Activated CD4-positive, alpha-beta T cell treated with anti-CD3 and anti-CD28 coated beads for 24 hours (primary cell): ENCODE data around the gene DNAJC5.

Experiments
- DNase-seq, 2 donors: peaks; one replicate each; pipeline ENCODE4 v3.0.0-alpha.2; 2020; ENCODE audit warnings: low read depth in 2 of 2

Gene DNAJC5

GRCh38 chr20:63884506-63885263 is 10.2 kb upstream of the DNAJC5 start:
- no peak for DNase-seq

- DNase-seq: no peak
Measured at GRCh38 chr20:63885264-63886053, 9.5 kb upstream of the DNAJC5 start.

GRCh38 chr20:63886054-63886419 is 8.9 kb upstream of the DNAJC5 start:
- no peak for DNase-seq

DNA sequence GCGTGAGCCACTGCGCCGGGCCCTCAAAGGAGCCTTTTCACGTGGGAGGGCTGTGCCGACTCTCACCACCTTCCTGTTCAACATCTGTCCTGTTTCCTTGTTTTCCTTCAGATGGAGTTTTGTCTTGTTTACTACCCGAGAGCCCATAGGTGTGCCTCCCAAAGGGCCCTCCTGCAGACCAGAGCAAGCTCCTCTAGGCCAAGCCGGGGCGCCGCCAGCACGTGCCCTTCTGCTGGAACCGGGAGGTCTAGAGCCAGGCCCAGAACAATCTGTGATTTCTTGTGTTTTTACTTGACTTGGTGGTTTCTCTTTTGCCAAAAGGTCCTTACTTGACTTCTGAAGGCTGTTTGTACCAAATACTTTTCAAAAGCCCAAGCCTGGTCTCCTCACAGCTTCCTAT is 8.0 kb upstream of the DNAJC5 start:
- DNase-seq: no peak

GRCh38 chr20:63889241-63890200 is 5.4 kb upstream of the DNAJC5 start:
- no peak for DNase-seq

- DNase-seq: no peak
Measured at GRCh38 chr20:63890201-63890576, 4.7 kb upstream of the DNAJC5 start.

DNA sequence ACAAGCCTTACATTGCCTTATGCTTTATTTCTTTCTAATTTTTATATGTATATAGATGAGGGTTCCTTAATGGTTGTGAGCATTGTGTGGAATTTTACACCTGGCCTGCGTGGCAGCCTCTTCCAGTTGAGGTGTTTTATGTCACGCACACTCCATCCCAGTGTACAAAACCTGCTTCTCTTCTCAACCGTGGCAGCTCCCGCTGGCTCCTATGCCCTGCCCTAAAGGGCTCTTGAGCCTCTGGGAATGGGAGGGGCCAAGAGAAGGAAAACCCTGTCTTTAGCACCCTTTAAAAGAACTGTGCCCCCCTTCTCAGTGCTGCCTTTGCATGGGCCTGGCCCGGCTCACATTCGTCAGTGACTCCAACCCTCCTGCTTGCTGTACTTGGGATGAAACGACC is 4.3 kb upstream of the DNAJC5 start:
- DNase-seq: no peak

- no peak for DNase-seq
Measured at GRCh38 chr20:63891061-63892002, 3.6 kb upstream of the DNAJC5 start.

GRCh38 chr20:63892402-63892801 is 2.5 kb upstream of the DNAJC5 start:
- DNase-seq: no peak

DNA sequence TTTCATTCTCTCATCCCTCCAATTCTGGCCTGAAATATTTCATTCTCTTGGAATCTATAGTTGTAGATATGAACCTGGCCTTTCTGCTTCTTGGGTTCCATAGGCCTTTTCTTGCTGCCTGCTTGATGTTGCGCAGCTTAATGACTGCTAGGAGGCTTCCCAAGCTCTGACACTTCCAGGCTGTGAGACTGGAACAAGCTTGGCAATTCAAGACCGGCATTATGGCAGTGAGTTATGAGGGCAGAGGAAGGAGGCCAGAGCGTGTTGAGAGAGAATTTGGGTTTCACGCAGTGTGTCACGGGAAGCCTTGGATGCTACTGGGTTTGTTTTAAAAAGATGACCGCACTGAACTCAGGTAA is 948 bp upstream of the DNAJC5 start:
- no peak for DNase-seq

DNA sequence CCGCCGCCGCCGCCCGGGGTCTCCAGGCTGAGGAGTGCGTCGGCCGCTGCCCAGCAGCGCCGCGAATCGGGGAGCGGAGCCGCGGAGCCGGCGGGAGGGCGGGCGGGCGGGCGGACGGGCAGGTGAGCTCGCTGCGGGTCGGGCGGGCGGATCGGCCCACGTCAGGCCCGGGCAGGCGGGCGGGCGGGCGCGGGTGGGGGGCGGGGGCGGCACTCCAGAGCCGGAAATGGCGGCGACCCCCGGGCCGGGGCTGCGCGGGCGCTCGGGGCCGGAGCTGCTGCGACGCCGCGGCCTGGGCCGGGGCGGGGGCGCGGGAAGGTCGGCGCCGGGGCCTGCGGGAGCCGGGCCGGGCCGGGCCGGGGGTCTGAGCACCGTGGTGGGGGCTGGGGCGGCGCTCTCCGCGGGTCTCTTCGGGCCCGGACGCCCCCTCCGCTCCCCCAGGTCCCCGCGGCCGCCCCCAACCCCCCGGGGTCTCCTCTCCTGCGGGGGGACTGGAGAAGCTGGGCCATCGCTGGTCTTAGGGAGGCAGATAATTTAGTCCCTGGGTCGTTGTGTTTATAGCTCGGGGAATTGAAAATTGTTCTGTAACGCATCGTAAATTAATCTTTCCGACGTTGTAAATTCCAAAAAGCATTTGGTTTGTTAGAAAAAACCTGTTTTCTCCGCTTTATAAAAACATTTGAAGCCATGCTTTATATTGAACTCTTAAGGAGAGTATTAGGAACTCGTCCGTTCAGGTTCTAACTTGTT is 451 bp downstream of the DNAJC5 start:
- no peak for DNase-seq

GRCh38 chr20:63895952-63896263 is 982 bp downstream of the DNAJC5 start:
- DNase-seq: no peak

GRCh38 chr20:63896264-63897105 is 1.6 kb downstream of the DNAJC5 start:
- no peak for DNase-seq

- DNase-seq: no peak
Measured at GRCh38 chr20:63897978-63898561, 3.1 kb downstream of the DNAJC5 start.

DNA sequence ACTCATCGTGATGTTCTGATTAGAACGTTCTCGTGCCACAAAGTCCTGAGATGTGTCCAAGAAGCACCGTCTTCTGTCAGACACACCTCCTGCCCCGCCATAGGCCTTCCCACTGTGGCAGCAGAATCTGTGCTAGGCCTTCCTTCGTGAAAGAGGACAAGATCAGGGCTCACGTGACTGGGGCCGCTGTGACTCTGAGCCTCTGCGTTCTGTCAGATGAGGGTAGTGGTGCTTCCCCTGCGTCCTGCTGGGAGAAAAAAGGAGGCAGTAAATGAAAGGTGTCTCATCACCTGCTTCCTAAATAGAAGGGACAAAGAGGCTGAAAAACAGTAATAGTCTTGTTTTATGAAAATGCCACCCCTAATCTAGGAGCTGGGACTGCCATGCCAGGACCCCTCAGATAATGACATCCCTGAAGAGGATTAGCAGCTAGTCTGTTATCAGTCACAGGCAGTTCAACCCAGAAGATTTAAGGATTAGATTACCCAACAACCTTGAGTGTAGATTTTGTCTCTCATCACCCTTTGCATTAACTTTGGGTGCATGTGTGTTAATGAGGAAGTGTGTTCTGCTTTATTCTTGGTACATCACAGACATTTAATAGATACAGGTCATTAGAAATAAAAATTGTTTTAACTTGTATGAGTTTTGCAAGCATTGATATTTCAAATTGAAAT is 4.1 kb downstream of the DNAJC5 start:
- DNase-seq: no peak

GRCh38 chr20:63900413-63900812 is 5.5 kb downstream of the DNAJC5 start:
- no peak for DNase-seq

GRCh38 chr20:63903796-63904561 is 9.1 kb downstream of the DNAJC5 start:
- no peak for DNase-seq
